MM.1S (cell line): ENCODE results near the gene COL6A3.

ENCODE experiments used
- DNase-seq: peaks from one replicate; pipeline ENCODE4 v3.0.0-alpha.2; 2015
- H2AFZ ChIP-seq: fragments of 300-600 bp; sonication (generic); 2 replicates; pipeline ENCODE4 v1.6.0; 2016; ENCODE audit warnings: antibody characterized with exemption, low read length
- H3F3A ChIP-seq: fragments of 300-600 bp; sonication (generic); 2 replicates; pipeline ENCODE4 v1.6.1; 2016; ENCODE audit warnings: mild to moderate bottlenecking, antibody characterized with exemption, low read length, moderate library complexity, mixed read lengths; ENCODE audit not compliant: insufficient read depth
- H3K27ac ChIP-seq: fragments of 300-600 bp; sonication (generic); 2 replicates; pipeline ENCODE4 v1.5.1; 2016; ENCODE audit warnings: mild to moderate bottlenecking, low read length
- H3K27me3 ChIP-seq: fragments of 300-600 bp; sonication (generic); replicated peaks from 2 replicates; pipeline ENCODE4 v1.6.0; 2016; ENCODE audit warnings: low read length; ENCODE audit not compliant: insufficient read depth
- H3K36me3 ChIP-seq: fragments of 300-600 bp; sonication (generic); replicated peaks from 2 replicates; pipeline ENCODE4 v1.6.1; 2016; ENCODE audit warnings: mild to moderate bottlenecking, low read length, mixed read lengths; ENCODE audit not compliant: insufficient read depth
- H3K4me1 ChIP-seq: fragments of 300-600 bp; sonication (generic); 2 replicates; pipeline ENCODE4 v1.6.1; 2016; ENCODE audit warnings: low read length, mixed read lengths
- H3K4me2 ChIP-seq: fragments of 300-600 bp; sonication (generic); 2 replicates; pipeline ENCODE4 v1.6.0; 2016; ENCODE audit warnings: low read depth, low read length
- H3K4me3 ChIP-seq: fragments of 300-600 bp; sonication (generic); 2 replicates; pipeline ENCODE4 v1.5.1; 2016; ENCODE audit warnings: low read length, mixed read lengths
- H3K79me2 ChIP-seq: fragments of 300-600 bp; sonication (generic); 2 replicates; pipeline ENCODE4 v1.6.1; 2016; ENCODE audit warnings: mixed run types, low read length, mixed read lengths
- H3K9ac ChIP-seq: fragments of 300-600 bp; sonication (generic); 2 replicates; pipeline ENCODE4 v1.6.1; 2016; ENCODE audit warnings: low read length, mixed read lengths
- H3K9me2 ChIP-seq: fragments of 300-600 bp; sonication (generic); replicated peaks from 2 replicates; pipeline ENCODE4 v1.6.1; 2016; ENCODE audit warnings: mild to moderate bottlenecking, low read length, mixed read lengths; ENCODE audit not compliant: insufficient read depth
- H3K9me3 ChIP-seq: fragments of 300-600 bp; sonication (generic); replicated peaks from 2 replicates; pipeline ENCODE4 v1.6.1; 2016; ENCODE audit warnings: mild to moderate bottlenecking, low read length, mixed read lengths; ENCODE audit not compliant: insufficient read depth
- H4K20me1 ChIP-seq: fragments of 300-600 bp; sonication (generic); 2 replicates; pipeline ENCODE4 v1.6.1; 2016; ENCODE audit warnings: mild to moderate bottlenecking, low read length, moderate library complexity, mixed read lengths; ENCODE audit not compliant: insufficient read depth
- EZH2 ChIP-seq: fragments of 300-600 bp; sonication (generic); optimal IDR thresholded peaks from 2 replicates; pipeline ENCODE3; 2017; ENCODE audit warnings: low read depth, mild to moderate bottlenecking, antibody characterized with exemption, low read length, mixed read lengths
- EZH2phosphoT487 ChIP-seq: fragments of 300-600 bp; sonication (generic); IDR thresholded peaks from 2 replicates; pipeline ENCODE4 v1.6.1; 2018; ENCODE audit warnings: antibody characterized with exemption, low read length
- TF ChIP-seq, protein P1 (sequence below): fragments of 300-600 bp; sonication (generic); IDR thresholded peaks from 2 replicates; pipeline ENCODE4 v1.5.1; 2016; ENCODE audit warnings: antibody characterized with exemption, low read length, mixed read lengths

COL6A3 gene

DNA sequence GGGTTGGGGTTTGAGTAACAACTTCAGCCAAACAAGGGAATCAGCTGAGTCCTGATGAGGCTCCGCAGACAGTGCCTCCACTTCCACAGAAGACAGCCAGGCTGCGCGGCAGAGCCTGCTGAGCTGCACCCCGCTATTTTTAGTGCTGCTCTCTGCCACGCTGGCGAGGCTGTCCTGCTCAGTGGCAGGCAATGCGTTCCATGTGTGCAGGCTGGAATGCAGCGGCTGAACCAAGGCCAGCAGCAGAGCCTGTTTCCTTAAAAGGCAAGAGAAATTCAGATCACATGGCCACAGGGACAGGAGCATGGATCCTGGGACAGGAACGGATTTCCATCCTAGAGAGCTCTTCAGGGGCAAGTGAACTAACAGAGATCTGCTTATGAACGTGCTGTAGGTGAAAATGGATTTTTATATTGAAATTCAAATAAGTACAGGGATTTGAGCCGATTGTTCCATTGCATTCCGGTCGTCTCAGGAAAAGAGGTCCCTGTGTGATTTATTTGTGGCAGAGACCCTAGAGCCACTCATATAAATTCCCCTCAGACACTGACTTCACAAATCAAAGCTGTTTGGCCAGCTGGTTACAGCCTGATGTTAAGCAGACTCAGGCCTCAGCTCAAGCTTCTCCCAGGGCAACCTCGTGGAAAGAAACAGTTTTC lies 98.7 kb downstream of the COL6A3 start:
- H3K4me1 ChIP-seq: no peaks in the 10 kb centered on the region
- H3K27me3 ChIP-seq: no peaks in the 10 kb centered on the region
- no peaks in the 10 kb centered on the region for H3K79me2 ChIP-seq
- H3K9me3 ChIP-seq: no peaks in the 10 kb centered on the region
- no peaks in the 10 kb centered on the region for H4K20me1 ChIP-seq
- no peak overlapping the region for H3K4me2 ChIP-seq
- TF ChIP-seq EZH2phosphoT487 (no peak), EZH2 (no peak)
- TF ChIP-seq, protein P1, sequence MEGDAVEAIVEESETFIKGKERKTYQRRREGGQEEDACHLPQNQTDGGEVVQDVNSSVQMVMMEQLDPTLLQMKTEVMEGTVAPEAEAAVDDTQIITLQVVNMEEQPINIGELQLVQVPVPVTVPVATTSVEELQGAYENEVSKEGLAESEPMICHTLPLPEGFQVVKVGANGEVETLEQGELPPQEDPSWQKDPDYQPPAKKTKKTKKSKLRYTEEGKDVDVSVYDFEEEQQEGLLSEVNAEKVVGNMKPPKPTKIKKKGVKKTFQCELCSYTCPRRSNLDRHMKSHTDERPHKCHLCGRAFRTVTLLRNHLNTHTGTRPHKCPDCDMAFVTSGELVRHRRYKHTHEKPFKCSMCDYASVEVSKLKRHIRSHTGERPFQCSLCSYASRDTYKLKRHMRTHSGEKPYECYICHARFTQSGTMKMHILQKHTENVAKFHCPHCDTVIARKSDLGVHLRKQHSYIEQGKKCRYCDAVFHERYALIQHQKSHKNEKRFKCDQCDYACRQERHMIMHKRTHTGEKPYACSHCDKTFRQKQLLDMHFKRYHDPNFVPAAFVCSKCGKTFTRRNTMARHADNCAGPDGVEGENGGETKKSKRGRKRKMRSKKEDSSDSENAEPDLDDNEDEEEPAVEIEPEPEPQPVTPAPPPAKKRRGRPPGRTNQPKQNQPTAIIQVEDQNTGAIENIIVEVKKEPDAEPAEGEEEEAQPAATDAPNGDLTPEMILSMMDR: no peak
- H3K9me2 ChIP-seq: no peaks in the 10 kb centered on the region
- H3K4me3 ChIP-seq: no peak overlapping the region
- H2AFZ ChIP-seq: no peak overlapping the region
- DNase-seq: no peak
- no peaks in the 10 kb centered on the region for H3F3A ChIP-seq
- H3K9ac ChIP-seq: no peak overlapping the region
- no peak overlapping the region for H3K27ac ChIP-seq
- no peaks in the 10 kb centered on the region for H3K36me3 ChIP-seq

- Histone ChIP-seq H3K9ac (no peak overlapping the region), H2AFZ (no peak overlapping the region), H3K27ac (no peak overlapping the region), H4K20me1 (no peaks in the 10 kb centered on the region), H3K27me3 (no peaks in the 10 kb centered on the region), H3K79me2 (no peaks in the 10 kb centered on the region), H3K4me3 (no peak overlapping the region), H3F3A (no peaks in the 10 kb centered on the region), H3K4me1 (no peaks in the 10 kb centered on the region), H3K36me3 (no peaks in the 10 kb centered on the region), H3K9me2 (no peaks in the 10 kb centered on the region), H3K9me3 (no peaks in the 10 kb centered on the region), H3K4me2 (no peak overlapping the region)
- TF ChIP-seq, protein P1: no peak
- no peak for TF ChIP-seq EZH2phosphoT487
- no peak for TF ChIP-seq EZH2
- DNase-seq: no peak
These were observed 99.3 kb downstream of the COL6A3 start for GRCh38 chr2:237314681-237315080.

DNA sequence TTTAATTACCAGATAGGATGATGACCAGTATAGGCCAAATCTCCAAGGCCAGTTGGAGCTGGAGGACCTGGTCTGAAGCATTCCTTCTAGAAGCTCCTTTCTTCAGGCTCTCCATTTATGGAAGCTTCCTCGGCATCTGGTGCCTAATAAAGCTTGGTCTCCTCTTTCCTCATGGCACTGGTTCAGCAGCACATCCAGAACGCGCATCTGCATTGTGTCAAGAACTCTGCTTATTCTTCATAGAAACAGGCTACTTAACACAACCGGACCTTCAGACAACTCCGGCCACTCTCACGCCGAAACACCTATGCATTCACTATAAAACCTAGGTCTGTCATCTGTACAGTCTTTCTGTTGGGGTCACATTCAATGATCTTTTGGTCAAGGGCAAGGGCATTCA lies 99.8 kb downstream of the COL6A3 start:
- Histone ChIP-seq H3K27me3 (no peaks in the 10 kb centered on the region), H3F3A (no peaks in the 10 kb centered on the region), H3K27ac (no peak overlapping the region), H2AFZ (no peak overlapping the region), H3K4me3 (no peak overlapping the region), H3K9me2 (no peaks in the 10 kb centered on the region), H3K9me3 (no peaks in the 10 kb centered on the region), H3K9ac (no peak overlapping the region), H3K79me2 (no peaks in the 10 kb centered on the region), H3K36me3 (no peaks in the 10 kb centered on the region), H4K20me1 (no peaks in the 10 kb centered on the region), H3K4me1 (no peaks in the 10 kb centered on the region), H3K4me2 (no peak overlapping the region)
- TF ChIP-seq EZH2 (no peak), EZH2phosphoT487 (no peak)
- TF ChIP-seq, protein P1: no peak
- DNase-seq: no peak
